BLaER1 (cell line): ENCODE results near the gene CCZ1B.
"Not testable (repeated sequence)": the region's sequence is repeated elsewhere in the genome, so short reads cannot be mapped to it uniquely, and the experiment has no call there.

Experiments
- H3K27ac ChIP-seq: shearing (Covaris generic); formaldehyde crosslinking; 2 replicates; pipeline ENCODE4 v1.8.1; 2022
- H3K27me3 ChIP-seq: shearing (Covaris generic); formaldehyde crosslinking; 2 replicates; pipeline ENCODE4 v1.8.1; 2022
- H3K36me3 ChIP-seq: shearing (Covaris generic); formaldehyde crosslinking; 2 replicates; pipeline ENCODE4 v1.8.1; 2022
- H3K4me1 ChIP-seq: shearing (Covaris generic); formaldehyde crosslinking; 2 replicates; pipeline ENCODE4 v1.8.1; 2022
- H3K4me2 ChIP-seq: shearing (Covaris generic); formaldehyde crosslinking; 2 replicates; pipeline ENCODE4 v1.8.1; 2022
- H3K4me3 ChIP-seq: shearing (Covaris generic); formaldehyde crosslinking; 2 replicates; pipeline ENCODE4 v1.8.1; 2022
- H3K9ac ChIP-seq: shearing (Covaris generic); formaldehyde crosslinking; 2 replicates; pipeline ENCODE4 v1.8.1; 2022
- H3K9me3 ChIP-seq: shearing (Covaris generic); formaldehyde crosslinking; 2 replicates; pipeline ENCODE4 v1.8.1; 2022
- H4K20me1 ChIP-seq: shearing (Covaris generic); formaldehyde crosslinking; 2 replicates; pipeline ENCODE4 v1.8.1; 2022
- Cebpa-rat ChIP-seq: shearing (Covaris generic); IDR thresholded peaks from 2 replicates; pipeline ENCODE4 v1.8.1; 2022

The CCZ1B gene

DNA sequence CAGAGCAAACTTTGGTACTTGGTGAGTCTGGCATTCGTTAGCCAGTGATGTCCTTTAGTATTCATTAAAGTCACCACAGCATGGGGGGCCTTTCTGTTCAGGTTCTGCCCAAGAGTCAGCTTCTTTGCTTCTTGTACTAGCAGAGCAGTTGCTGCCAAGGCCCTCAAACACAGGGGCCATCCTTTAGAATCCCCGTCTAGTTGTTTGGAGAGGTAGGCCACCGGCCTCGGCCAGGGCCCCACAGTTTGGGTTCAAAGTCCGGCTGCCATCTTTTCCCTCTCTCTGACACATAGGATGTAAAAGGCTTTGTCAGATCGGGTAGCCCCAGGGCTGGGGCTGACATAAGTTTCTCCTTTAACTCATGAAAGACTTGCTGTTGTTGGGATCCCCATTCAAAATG, 17.6 kb upstream of the CCZ1B start:
- not testable (repeated sequence) for H3K9me3 ChIP-seq, H3K4me3 ChIP-seq, H3K27me3 ChIP-seq, H3K36me3 ChIP-seq, H3K9ac ChIP-seq, H4K20me1 ChIP-seq, H3K27ac ChIP-seq, H3K4me2 ChIP-seq
- peaks cover 17% of the 10 kb centered on the region for H3K4me1 ChIP-seq

DNA sequence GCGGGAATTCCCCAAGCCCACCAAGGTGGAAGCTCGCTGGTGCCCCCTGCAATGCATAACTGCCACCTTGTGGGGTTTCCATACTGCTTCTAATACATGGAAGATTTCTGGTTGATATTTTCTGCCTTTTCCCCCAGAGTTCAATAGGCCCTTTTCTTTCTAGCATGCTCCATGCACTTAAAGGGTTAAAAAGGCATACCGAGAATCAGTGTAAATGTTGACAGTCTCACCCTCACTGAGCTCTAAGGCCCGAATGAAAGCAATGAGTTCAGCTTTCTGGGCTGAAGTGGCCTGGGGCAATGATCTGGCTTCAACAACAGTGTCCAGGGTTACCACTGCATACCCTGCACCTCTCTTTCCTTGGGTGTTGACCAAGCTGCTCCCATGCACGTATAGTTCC, 17.0 kb upstream of the CCZ1B start:
- not testable (repeated sequence) for H3K9me3 ChIP-seq, H3K4me3 ChIP-seq, H4K20me1 ChIP-seq, H3K27ac ChIP-seq, H3K27me3 ChIP-seq, H3K4me2 ChIP-seq, H3K36me3 ChIP-seq, H3K9ac ChIP-seq
- peaks cover 17% of the 10 kb centered on the region for H3K4me1 ChIP-seq

DNA sequence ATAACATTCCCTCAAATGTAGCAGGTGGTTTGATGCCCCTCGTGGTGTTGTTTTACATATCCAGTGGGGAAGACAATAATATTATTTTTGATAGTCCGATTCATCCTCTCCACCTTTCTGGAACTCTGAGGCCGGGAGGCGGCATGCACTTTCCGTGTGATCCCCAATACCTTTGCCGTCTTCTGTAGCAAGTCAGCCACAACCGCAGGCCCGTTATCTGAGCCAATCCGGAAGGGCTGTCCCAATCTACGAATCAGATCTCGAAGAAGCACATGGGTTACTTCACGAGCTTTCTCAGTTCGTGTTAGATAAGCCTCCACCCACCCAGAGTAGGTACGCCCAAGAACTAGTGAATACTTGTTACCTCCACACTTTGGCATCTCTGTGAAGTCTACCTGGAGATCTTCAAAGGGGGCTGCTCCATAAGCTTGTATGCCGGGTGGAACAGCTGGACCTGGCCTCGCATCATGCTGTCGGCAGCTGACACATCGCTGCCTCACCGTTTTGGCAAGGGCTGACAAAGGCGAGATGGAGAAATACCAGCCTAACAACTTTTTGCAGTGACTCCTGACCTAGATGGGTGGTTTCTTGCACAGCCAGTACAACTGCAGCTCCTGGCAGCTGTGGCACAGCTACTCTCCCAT, 16.3 kb upstream of the CCZ1B start:
- H3K9me3 ChIP-seq, H4K20me1 ChIP-seq, H3K4me3 ChIP-seq, H3K9ac ChIP-seq, H3K27ac ChIP-seq, H3K4me2 ChIP-seq, H3K27me3 ChIP-seq, H3K36me3 ChIP-seq: not testable (repeated sequence)
- peaks cover 17% of the 10 kb centered on the region for H3K4me1 ChIP-seq

DNA sequence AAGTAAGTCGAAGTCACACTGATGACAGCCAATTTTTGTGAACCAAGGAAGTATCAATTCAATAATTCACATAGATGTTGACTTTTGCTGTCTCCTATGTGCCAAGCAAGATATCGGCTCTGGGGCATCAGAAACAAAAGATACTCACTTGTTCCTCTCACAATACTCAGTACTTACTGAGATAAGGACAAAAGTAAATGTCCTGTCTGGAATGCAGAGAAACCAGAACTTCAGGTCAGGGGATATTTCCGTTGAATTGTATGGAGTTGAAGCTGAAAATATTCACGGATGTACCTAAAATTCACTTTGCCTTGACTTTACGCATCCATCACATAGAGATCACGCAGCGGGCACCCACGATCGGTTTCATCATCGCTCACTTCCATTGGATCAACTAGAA, 11.0 kb upstream of the CCZ1B start:
- H3K27me3 ChIP-seq, H3K27ac ChIP-seq, H4K20me1 ChIP-seq, H3K9me3 ChIP-seq, H3K36me3 ChIP-seq, H3K4me2 ChIP-seq, H3K4me3 ChIP-seq, H3K9ac ChIP-seq: not testable (repeated sequence)
- peaks cover 15% of the 10 kb centered on the region; the same call in 1 of the 2 replicates for H3K4me1 ChIP-seq

DNA sequence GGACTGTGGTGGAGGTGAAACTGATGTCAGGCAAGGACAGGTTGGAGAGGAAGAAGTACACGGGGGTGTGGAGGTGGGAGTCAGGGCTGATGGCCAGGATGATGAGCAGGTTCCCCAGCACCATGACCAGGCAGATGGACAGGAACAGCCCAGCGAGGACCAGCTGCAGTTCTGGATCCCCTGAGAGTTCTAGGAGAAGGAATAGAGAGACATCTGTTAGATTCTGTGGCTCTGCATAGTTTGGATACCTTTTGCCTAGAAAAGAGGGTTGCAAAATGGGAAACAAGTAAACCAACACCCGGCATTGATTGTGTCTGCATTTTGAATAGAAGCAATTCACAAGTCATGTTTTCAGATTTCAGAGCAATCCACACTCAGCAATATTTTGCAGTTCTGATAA, 9.4 kb upstream of the CCZ1B start:
- peaks cover 15% of the 10 kb centered on the region; the same call in 1 of the 2 replicates for H3K4me1 ChIP-seq
- not testable (repeated sequence) for H3K9ac ChIP-seq, H3K9me3 ChIP-seq, H3K27ac ChIP-seq, H3K36me3 ChIP-seq, H4K20me1 ChIP-seq, H3K4me3 ChIP-seq, H3K27me3 ChIP-seq
- peak overlapping the region; percentile 17; the same call in 1 of the 2 replicates for H3K4me2 ChIP-seq

DNA sequence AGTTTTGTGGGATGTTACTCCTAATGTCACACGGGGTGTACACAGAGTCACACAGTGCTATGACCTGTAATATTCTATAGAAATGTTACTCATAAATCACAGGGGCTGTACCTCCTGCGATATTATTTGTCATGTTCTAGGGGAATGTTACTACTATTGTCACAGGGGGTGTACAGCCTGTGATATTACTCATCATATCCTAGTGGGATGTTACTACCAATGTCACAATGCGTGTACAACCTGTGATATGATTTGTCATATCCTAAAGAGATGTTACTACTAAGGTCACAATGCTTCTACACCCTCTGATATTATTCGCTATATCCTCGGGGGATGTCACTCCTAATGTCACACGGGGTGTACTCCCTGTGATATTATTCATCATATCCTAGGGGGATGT, 7.6 kb upstream of the CCZ1B start:
- Histone ChIP-seq H3K4me3 (no peak overlapping the region), H4K20me1 (no peaks in the 10 kb centered on the region), H3K9ac (no peak overlapping the region), H3K4me2 (no peak overlapping the region), H3K9me3 (0 out of 2 replicates have a peak, but pooled peaks cover 6% of the 10 kb centered on the region), H3K4me1 (peaks cover 30% of the 10 kb centered on the region), H3K27me3 (no peaks in the 10 kb centered on the region), H3K36me3 (no peaks in the 10 kb centered on the region), H3K27ac (no peak overlapping the region)
- TF ChIP-seq Cebpa-rat: no peak

DNA sequence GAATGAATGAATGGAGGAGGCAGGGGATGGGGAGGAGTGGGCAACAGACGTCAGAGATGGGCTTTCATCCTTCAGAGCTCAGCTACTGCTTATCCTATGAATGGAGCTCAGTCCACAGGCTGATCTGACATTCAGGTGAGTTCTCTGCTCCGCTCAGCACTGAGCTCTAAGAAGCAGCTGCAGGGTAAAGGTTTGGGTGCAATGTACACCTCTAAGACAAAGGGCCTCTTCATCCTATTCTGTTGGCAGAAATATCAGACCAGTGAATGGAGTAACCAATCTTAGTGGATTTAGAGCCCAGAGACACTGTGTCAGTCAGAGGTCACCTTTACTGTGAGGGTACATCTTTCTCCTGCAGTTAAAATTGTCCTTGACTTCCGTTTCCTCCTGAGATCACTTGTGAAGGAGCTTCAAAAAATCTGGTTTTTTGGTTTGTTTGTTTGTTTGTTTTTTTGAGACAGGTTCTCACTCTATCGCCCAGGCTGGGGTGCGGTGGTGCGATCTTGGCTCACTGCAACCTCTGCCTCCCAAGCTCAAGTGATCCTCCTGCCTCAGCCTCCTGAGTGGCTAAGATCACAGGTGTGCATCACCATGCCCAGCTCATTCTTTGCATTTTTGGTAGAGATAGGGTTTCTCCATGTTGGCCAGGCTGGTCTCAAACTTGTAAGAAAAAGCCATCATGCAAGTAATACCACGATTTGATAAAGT, 5.1 kb upstream of the CCZ1B start:
- Histone ChIP-seq H3K9ac (no peak overlapping the region), H3K9me3 (no peaks in the 10 kb centered on the region), H3K27me3 (no peaks in the 10 kb centered on the region), H3K36me3 (no peaks in the 10 kb centered on the region), H4K20me1 (no peaks in the 10 kb centered on the region), H3K4me2 (no peak overlapping the region), H3K4me1 (peaks cover 28% of the 10 kb centered on the region), H3K27ac (no peak overlapping the region), H3K4me3 (no peak overlapping the region)
- TF ChIP-seq Cebpa-rat: no peak

DNA sequence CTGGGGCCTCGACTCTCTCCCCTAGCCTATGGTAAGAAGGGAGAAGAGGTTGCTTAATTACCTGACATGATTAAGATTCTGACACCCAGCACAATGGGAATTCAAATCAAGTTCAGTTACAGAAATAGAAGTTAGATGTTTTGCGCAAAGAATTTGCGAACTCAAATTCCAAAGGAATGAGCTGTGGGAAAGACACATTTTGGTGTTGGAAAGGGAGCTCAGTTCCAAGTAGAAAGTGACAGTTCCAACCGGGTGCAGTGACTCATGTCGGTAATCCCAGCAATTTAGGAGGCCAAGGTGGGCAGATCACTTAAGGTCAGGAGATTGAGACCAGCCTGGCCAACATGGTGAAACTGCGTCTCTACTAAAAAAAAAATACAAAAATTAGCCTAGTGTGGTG, 4.0 kb upstream of the CCZ1B start:
- peak overlapping the region; percentile 40 for H3K4me2 ChIP-seq
- H3K27ac ChIP-seq, H3K4me3 ChIP-seq: not testable (repeated sequence)

DNA sequence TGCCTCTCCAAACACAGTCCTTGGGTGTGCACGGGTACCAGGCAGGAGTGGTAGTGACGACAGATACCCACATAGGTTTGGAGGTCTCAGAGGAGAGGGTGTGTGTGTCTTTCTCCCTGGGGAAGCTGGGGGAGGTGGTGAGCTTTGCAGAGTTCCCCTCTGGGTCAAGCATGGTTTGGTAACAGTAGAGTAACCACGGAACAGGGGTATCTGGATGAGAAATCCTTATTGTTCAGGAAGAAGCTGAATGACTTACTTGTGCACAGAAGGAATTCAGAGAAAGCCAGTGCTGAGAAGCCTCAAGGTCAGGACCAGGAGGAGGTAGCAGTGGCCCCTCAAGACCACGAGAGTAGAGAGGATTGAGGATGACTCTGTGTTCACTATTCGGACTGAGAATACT, 3.5 kb upstream of the CCZ1B start:
- not testable (repeated sequence) for H3K9ac ChIP-seq

More for the DNA sequence above, 4.0 kb upstream of the CCZ1B start:
- not testable (repeated sequence) for H3K9ac ChIP-seq, H3K36me3 ChIP-seq, H3K9me3 ChIP-seq, H3K27me3 ChIP-seq, H4K20me1 ChIP-seq
- H3K4me1 ChIP-seq: peaks cover 18% of the 10 kb centered on the region

DNA sequence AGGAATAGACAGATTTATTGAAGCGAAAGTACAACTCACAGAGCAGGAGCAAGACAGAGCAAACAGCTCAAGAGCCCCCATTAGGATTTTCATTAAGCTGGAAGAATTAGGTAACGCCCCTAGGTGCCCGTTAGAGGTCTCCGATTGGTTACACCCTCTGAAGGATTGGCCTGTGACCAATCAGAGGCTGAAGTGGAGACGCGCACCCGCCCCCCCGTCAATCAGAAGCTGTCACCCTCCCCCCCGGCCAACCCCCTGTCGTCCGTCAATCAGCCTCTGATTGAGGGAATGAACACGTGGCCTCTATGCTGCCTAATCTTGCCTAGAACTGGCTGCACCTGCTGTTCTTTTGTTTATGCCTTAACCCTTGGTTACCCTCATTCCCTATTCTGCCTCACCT, 1.1 kb upstream of the CCZ1B start:
- H3K36me3 ChIP-seq, H3K27me3 ChIP-seq, H3K4me3 ChIP-seq, H3K27ac ChIP-seq, H3K4me2 ChIP-seq, H3K9ac ChIP-seq, H4K20me1 ChIP-seq, H3K9me3 ChIP-seq: not testable (repeated sequence)
- peaks cover 20% of the 10 kb centered on the region for H3K4me1 ChIP-seq

More for the DNA sequence above, 3.5 kb upstream of the CCZ1B start:
- not testable (repeated sequence) for H3K27ac ChIP-seq, H3K27me3 ChIP-seq, H3K9me3 ChIP-seq, H4K20me1 ChIP-seq, H3K4me3 ChIP-seq, H3K36me3 ChIP-seq
- H3K4me1 ChIP-seq: peaks cover 20% of the 10 kb centered on the region
- peak overlapping the region; percentile 40 for H3K4me2 ChIP-seq

DNA sequence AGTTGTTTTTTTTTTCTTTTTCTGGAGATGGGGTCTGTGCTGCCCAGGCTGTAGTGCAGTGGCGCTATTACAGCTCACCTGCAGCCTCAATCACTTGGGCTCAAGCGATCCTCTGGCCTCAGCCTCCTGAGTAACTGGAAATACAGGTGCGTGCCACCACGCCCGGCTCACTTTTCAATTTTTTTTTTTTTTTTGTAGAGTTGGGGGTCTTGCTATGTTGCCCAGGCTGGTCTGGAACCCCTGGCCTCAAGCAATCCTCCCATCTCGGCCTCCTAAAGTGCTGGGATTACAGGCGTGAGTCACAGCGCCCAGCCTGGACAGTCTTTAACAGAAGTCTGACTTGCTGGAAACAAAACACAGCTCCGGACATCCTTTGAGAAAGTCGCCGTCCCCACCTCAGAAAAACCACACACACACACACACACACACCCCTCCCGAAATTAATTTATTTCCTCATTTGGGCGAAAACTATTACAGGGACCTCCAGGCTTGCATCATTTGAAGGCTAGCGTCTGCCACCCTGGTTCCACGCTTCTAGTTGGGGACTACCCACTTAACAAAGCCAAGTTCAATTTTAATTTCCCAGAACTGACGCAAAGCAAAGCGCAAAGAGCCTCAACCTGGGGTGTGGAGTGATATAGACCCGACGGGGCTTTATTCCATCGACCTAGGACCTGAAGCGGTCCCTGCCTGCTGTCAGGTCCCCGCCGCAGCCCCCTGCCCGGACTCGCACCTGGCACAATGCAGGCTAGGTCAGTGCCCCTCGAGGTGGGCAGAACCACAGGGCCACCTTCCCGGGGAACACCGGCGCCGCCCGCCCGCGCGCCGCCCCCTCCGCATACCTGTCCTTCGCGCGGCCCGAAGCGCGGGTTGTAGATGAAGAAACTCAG, 594 bp downstream of the CCZ1B start:
- H3K27ac ChIP-seq, H3K9me3 ChIP-seq, H3K27me3 ChIP-seq, H4K20me1 ChIP-seq: not testable (repeated sequence)
- peak overlapping the region; percentile 43 for H3K4me2 ChIP-seq
- H3K9ac ChIP-seq: peak overlapping the region; percentile 66; the same call in 1 of the 2 replicates
- H3K4me3 ChIP-seq: peak overlapping the region; percentile 67
- peaks cover 20% of the 10 kb centered on the region for H3K4me1 ChIP-seq
- peaks cover 19% of the 10 kb centered on the region for H3K36me3 ChIP-seq

DNA sequence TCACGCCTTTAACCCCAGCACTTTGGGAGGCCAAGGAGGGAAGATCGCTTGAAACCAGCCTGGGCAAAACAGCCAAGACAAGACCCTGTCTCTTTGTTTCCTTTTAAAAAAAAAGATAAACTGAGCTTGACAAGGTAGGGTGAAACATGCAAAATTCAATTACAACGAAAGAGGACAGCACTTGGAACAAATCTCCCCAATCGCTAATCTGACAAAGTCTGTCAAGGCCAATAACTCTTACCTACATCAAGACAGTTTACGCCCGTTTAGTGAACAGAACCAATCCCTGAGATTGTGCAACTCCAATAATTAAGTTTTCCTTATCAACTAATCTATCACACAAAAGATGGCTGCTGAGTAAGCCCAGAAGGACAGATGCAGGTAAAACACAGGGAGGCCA, 4.5 kb downstream of the CCZ1B start:
- H3K4me1 ChIP-seq, H4K20me1 ChIP-seq, H3K9ac ChIP-seq, H3K4me2 ChIP-seq, H3K9me3 ChIP-seq, H3K27ac ChIP-seq, H3K27me3 ChIP-seq, H3K4me3 ChIP-seq: not testable (repeated sequence)
- H3K36me3 ChIP-seq: peaks cover 44% of the 10 kb centered on the region

DNA sequence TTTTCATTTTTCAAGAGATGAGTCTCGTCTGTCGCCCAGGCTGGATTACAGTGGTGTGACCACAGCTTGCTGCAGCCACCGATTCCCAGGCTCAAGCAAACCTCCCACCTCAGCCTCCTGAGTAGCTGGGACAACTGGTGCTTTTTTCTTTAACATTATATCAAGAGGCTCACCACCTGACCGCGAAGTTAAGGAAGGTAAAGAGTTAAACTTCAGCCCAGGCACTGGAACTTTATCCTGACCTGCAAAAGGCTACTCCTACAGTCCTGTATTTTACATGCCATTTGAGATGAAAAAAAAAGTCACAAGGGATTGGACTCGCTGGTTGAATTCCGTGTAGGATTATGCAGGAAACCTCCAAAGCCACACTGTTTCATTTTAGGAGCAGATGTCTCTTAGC, 10.6 kb downstream of the CCZ1B start:
- not testable (repeated sequence) for H3K9ac ChIP-seq, H3K4me1 ChIP-seq, H4K20me1 ChIP-seq, H3K27me3 ChIP-seq, H3K27ac ChIP-seq, H3K4me2 ChIP-seq, H3K4me3 ChIP-seq, H3K9me3 ChIP-seq
- H3K36me3 ChIP-seq: peaks cover 51% of the 10 kb centered on the region

DNA sequence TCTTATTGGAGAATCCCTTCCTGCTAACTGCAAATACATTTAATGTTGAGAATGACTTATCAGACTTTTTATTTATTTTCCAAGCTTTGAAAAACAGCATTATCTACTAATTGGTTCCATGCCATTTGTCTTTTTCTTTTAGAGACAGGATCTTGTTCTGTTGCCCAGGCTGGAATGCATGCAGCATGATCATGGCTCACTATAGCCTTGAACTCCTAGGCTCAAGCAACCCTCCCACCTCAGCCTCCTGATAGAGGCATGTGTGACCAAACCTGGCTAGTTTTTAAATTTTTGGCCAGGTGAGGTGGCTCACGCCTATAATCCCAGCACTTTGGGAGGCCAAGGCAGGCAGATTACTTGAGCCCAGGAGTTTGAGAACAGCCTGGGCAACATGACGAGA, 13.1 kb downstream of the CCZ1B start:
- H3K4me2 ChIP-seq, H3K27me3 ChIP-seq, H3K4me1 ChIP-seq, H4K20me1 ChIP-seq, H3K27ac ChIP-seq, H3K9ac ChIP-seq, H3K9me3 ChIP-seq, H3K4me3 ChIP-seq: not testable (repeated sequence)
- peaks cover 43% of the 10 kb centered on the region for H3K36me3 ChIP-seq
